Stimulated activated CD4-positive, alpha-beta T cell treated with anti-CD3 and anti-CD28 coated beads, Interleukin-4, amount 100 ng/mL, for 4 hours (primary cell): ENCODE data around the gene RP2.

Source experiments
- DNase-seq, 2 experiments: peaks; one replicate each; pipeline ENCODE4 v3.0.0-alpha.2; 2020

Gene RP2

DNA sequence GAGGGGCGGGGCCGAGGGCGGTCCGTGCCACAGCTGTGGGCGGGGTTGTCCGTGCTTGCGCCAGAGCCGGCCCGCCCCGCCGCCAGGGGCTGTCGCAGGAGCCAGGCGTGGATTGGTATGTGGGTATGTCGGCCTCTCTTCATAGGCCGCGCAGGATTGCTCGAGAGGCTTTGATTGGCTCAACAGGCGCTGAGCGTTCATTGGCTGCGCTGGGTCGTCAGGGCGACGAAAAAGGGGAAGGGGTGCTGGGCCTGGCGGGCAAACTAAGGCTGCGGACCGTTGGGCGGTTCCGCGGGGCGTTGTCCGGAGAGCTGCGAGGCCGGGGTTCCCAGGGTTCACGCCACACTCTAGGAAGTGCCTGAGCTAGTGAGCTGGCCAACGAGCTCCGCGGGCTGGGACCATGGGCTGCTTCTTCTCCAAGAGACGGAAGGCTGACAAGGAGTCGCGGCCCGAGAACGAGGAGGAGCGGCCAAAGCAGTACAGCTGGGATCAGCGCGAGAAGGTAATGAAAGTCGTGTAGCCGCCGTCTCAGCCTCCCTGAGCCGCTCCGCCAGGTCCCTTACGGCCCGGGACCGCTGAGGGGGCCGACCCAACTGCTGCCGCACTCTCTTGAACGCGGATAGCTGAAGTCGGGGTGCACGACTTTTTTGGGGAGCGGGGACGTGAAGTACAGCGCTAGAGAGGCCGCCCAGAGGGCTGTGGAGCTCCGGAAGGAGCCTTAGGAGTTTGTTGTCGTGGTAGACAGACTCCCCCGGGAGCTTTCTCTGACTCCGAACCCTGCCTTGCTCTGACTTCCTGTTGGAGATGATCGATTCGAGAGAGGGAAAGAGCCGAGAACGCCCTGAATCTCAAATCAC lies at the start of gene RP2:
RP2 (plus strand) TSS at position 343 of the 857 bp plus-strand sequence; CDS start at position 401, 58 bp downstream.
- DNase-seq: peak; percentile 79 to 83

GRCh38 chrX:46788902-46789301 lies 47.9 kb upstream of the RP2 start:
- no peak for DNase-seq

DNA sequence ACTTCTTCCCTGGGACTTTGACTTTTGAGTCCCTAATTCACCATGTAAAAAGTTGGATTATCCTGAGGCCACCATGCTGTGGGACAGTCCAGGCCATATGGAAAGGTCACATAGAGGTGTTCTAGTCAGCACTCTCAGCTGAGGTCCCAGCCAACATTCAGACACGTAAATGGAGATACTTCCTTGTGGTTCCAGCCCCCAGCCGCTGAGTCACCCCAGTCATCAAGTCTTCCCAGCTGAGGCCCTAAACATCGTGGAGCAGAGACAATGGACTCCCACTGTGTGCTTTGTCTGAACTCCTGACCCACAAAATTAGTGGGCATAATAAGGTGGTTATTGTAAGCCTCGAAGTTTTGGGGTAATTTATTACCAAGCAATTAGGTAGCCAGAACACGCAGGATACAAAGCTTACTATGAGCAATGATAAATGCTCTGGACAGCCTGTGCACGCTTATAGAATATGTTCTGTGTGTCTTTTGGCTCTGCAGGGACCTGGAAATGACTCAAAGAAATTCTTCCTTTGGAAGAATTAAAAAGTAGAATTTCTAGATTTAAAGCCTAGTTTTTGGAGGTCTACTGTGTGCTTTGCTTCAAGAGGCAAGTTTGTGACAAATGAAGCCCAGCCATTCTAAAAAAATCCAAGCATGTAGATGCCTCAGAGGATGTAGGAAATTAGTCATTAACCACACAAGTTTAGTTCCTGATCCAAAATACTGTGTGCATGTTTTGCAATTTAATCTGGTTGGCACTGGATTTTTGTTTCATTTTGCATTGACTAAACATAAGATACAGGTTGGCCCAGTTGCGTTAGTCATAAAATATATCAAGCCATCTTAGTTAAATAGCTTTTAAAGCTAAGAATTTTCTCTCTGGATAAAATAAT lies 44.7 kb upstream of the RP2 start:
- DNase-seq: no peak

DNA sequence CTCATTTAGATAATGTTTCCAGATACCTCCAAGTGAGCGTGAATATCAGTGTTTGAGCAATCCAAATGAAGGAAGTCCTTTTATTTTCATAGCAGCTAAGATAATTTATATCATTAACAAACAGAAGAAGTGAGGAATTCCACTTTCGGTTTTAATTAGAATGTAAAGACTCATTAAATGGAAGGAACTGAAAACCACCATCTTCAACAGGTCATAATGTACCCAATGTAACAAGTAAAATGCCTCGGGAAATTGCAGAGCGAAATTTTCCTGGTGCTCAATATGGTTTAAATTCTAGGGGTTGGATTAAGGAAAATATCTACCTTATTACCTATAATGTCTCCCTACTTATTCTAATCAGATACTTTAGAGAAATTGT lies 44.0 kb upstream of the RP2 start:
- no peak for DNase-seq

DNA sequence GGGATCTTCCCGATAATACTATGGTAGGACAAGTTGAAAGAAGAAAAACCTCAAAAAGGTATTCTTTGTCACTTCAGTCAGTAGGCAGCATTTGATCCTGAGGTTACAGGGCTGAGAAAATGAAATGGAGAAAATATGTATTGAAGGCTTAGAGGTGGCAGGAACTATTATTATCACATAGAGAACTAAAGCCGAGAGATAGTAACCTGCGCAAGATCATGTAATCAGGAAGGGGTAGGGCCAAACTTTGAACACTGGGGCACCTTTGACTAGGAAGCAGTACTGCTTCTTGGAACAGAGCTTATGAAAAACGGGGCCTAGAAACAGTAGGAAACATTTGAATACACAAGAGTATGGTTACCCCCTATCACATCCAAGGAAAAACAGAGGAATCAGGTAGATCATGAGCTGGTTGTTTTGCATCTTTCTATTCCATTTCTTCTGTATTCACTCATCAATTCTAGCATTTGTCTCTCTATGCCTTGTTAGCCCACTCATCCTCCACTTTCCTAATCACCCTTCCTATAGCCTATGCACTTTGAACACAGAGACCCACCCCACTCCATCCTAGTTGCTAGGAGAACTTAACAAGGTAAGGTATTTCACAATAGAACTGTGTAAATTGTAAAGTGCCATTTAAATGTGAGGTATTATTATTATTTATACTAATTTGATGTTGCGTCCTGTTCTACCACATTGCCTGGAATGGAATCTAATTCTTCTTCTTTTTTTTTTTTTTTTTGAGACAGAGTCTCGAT lies 43.3 kb upstream of the RP2 start:
- no peak for DNase-seq

- peak; percentile 53 to 73 for DNase-seq
Measured at GRCh38 chrX:46796574-46797191, 40.2 kb upstream of the RP2 start.

- no peak for DNase-seq
Measured at GRCh38 chrX:46803140-46803539, 33.7 kb upstream of the RP2 start.

DNA sequence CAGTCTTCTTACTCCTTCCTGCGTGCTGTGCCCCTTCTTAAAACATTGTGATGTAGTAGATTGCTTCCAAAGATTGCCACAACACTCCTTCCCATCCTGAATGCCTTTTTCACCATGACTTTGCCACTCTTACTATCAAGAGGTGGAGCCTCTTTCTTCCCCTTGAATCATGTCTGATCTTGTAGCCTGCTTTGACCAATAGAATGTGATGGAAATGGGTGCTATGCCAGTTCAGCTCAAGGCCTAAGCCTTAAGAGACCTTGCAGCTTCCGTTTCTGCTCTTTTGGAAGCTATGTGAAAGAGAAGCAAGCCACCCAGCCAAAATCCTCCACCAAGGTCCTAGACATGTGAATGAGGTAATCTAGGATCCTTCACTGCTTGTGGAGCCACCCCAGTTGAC lies 31.6 kb upstream of the RP2 start:
- no peak for DNase-seq

DNA sequence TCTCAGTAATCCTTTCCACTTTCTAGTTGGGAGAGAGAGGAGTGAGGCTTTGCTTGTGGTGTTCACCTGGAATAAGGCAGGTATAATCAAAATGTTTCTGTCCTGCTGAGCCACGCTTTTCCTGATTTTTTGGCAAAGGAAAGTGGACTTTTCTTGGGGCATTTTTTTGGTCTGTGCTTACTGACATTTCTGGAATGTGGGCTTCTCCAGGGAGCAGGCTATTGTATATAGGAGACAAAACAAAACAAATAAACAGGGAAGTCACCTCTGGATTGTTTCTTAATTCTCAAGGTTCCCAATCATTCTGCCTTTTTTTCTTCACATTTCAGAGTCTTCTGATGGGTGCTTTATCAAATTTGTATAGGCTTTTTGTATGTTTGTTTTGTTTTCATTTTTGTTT lies 25.7 kb upstream of the RP2 start:
- DNase-seq: no peak

- no peak for DNase-seq
Measured at GRCh38 chrX:46812445-46812844, 24.4 kb upstream of the RP2 start.

DNA sequence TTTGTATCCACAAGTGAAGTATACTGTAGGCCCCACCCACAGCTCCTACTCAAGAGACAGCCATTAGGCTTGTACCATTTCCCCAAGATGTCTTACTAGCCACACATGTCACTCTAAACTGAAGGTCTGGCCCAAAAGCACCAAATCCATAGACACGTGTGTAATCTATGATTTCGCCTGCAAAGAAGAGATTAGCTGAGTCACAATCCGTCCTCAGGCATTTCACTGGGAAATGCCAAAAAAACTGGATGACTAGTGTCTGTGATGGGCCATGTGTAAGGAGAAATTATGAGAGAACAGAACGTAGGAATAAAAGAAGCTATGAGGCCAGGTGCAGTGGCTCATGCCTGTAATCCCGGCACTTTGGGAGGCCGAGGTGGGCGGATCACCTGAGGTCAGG lies 21.9 kb upstream of the RP2 start:
- DNase-seq: no peak

GRCh38 chrX:46819136-46819535 lies 17.7 kb upstream of the RP2 start:
- no peak for DNase-seq

GRCh38 chrX:46820391-46821100 lies 16.3 kb upstream of the RP2 start:
- DNase-seq: no peak

GRCh38 chrX:46823481-46823880 lies 13.4 kb upstream of the RP2 start:
- DNase-seq: no peak

DNA sequence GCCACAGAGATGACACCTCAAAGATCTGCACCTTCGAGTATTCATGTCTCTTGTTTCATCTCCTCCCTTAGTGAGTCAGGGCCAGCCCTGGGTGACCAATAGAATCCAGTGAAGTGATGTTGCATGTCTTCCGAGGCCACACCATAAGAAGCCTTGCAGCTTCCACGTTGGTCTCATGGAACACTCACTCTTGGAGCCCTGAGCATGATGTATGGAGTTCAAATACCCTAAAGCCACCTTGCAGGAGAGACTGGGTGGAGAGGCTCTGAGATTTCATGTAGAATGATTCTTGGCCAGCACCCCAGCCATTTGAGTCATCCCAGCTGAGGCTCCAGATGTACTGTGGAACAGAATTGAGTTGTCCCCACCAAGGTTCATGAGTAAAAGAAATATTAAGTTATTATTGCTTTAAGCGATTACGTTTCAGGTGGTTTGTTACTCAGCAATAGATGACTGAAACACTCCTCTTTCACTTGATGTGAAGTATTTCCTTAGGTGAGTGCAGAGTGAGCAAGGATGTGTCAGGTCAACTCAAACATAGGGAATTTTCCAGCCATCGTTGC lies 5.0 kb upstream of the RP2 start:
- DNase-seq: no peak

DNA sequence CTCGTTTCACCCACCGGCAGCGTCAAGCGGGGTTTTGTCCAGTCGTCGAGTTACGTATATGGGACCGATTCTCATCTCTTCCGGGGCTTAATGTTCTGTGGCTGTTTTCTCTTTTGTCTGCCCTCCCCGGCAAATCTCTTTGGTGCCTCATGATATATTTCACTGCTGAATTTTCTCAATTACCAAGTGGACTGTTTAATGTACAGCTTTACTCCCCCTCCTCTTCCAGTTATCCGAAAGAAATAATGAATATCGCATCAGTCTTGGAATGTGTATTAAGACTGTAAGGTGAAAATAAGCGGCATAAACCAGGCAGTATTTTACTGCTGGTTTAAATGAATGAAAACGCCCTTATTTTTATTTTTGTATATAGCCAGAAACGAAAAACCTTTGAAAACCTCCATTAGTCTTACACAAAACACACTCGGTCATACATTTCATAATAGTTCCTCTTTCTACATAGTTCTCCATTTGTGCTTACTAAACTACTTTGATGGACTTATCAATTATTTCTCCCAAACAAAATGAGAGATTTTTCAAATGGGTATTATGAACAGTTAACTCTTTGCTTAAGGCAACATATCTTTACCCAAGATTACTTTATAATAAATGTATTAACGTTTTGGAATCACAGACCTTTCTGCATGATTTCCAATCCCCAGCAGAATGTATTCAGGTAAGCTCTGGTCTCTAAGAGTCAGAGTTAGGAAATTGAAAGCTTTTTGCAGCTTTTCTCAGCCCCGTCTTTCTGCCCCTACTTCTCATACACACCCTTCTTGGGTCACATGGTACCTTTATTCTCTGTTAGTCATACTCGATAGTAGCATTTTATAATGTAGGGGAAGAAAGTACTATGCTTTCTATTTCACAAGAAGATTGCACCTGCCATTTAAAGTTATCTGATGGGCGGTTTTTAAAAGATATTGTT lies 979 bp downstream of the RP2 start:
- no peak for DNase-seq

GRCh38 chrX:46838486-46838870 lies 1.6 kb downstream of the RP2 start:
- no peak for DNase-seq

DNA sequence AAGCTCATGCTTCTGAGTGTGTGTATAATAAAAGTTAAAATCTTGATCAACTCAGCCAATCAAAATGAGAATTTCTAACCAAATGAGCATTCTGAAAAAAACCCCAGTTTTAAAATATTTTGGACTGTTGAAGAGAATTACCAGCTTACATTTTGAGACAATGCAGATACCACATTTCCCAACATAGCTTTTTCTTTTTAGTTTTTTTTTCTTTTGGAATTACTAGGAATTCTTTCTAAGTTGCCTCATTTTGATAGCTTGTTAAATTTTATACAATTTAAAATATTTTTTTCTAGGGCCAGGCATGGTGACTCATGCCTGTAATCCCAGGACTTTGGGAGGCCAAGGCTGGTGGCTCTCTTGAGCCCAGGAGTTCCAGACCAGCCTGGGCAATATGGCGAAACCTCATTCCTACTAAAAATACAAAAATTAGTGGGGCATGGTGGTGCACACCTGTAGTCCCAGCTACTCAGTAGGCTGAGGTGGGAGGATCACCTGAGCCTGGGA lies 2.2 kb downstream of the RP2 start:
- DNase-seq: no peak

DNA sequence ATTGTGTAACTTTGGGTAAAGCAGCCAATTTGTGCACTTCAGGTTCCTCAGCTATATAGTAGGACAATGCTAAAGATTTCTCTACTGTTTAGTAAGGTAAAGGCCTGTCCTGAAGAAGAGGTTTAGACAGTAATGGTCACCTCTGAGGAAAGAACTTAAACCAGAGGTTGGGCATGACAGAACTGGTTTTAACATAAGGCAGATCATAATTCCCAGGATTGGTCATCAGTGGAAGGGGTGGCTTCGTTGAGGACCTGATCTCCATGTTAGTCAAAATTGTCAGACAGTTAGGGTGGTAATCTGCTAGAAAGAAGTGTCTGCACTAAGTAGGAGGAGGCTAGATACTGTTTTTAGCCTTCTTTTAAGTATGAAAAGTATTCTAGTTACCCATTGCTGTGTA lies 4.1 kb downstream of the RP2 start:
- DNase-seq: no peak

- no peak for DNase-seq
Measured at GRCh38 chrX:46841346-46841745, 4.5 kb downstream of the RP2 start.
